K562 (cell line): ENCODE results near the gene NDST1. TPM values are rescaled to one million over a fixed set of nuclear protein-coding genes. Genes with fewer than 3 reads are reported as not detected.

ENCODE experiments used
- ATAC-seq: fragments of 200-7000 bp; cut with Tn5 transposase; 3 replicates; pipeline ENCODE4 v1.9.1; 2020; ENCODE audit warnings: moderate library complexity
- BruUV-seq: library from RNA; stranded (reverse); fragments of 400-500 nt; replicated peaks from 2 replicates; lab custom pipeline; 2021; lab: Mats Ljungman, UMichigan
- CTCF ChIA-PET: fragments of 300-600 bp; formaldehyde crosslinking; extraction: SDS; loops from one replicate; lab custom pipeline; 2021; ENCODE audit warnings: low intra/inter-chr PET ratio; lab: Yijun Ruan, JAX
- POLR2A ChIA-PET: fragments of 300-600, 350-650 bp; sonication (Branson Sonifier 250); formaldehyde crosslinking; extraction: SDS; loops from one replicate; lab custom pipeline; 2021; ENCODE audit warnings: antibody characterized with exemption, inconsistent platforms; lab: Yijun Ruan, JAX
- DNase-seq, 4 experiments: peaks; one replicate each; pipeline versions ENCODE4 v3.0.0 to v3.0.0-alpha.2; 2011 to 2018; ENCODE audit warnings: low spot score in 3 of 4, mixed read lengths in 3 of 4; ENCODE audit errors: extremely low read depth in 1 of 4
- FAIRE-seq: peaks from 2 replicates; lab custom pipeline; 2011; peaks lifted over from hg19 to GRCh38; lab: Jason Lieb, UNC
- H2AFZ ChIP-seq: 2 replicates; pipeline ENCODE4 v1.6.0; 2011; ENCODE audit warnings: low read depth, low read length, control low read depth, inconsistent platforms
- H3K27ac ChIP-seq: fragments of 200-600 bp; 3 replicates; pipeline ENCODE4 v1.8.0; 2011; ENCODE audit warnings: low read depth, mild to moderate bottlenecking, control low read depth, inconsistent platforms, low read length, moderate library complexity, mixed read lengths; ENCODE audit errors: extremely low read depth
- H3K27me3 ChIP-seq, 2 experiments: fragments of 300-600 bp in 1 of 2; 2 replicates in 1 of 2; 3 replicates in 1 of 2; pipeline versions ENCODE4 v1.6.0 to v1.8.0; 2011; ENCODE audit warnings: inconsistent platforms in 2 of 2, low read length in 2 of 2, mild to moderate bottlenecking in 1 of 2, mixed read lengths in 1 of 2, moderate library complexity in 1 of 2; ENCODE audit not compliant: control insufficient read depth in 2 of 2, insufficient read depth in 2 of 2
- H3K36me3 ChIP-seq: fragments of 300-600 bp; 3 replicates; pipeline ENCODE4 v1.8.0; 2011; ENCODE audit warnings: mild to moderate bottlenecking, low read length, inconsistent platforms; ENCODE audit not compliant: control insufficient read depth, insufficient read depth
- H3K4me1 ChIP-seq, 2 experiments: fragments of 200-600 bp in 1 of 2; replicated peaks in 1 of 2; 2 replicates in 1 of 2; 3 replicates in 1 of 2; pipeline versions ENCODE4 v1.5.1 to v1.8.0; 2011; ENCODE audit warnings: inconsistent platforms in 2 of 2, low read length in 2 of 2, mild to moderate bottlenecking in 1 of 2, mixed read lengths in 1 of 2, moderate library complexity in 1 of 2; ENCODE audit not compliant: control insufficient read depth in 2 of 2, insufficient read depth in 2 of 2
- H3K4me2 ChIP-seq: 2 replicates; pipeline ENCODE4 v1.6.1; 2011; ENCODE audit warnings: low read length, control low read depth, inconsistent platforms, mixed read lengths; ENCODE audit not compliant: insufficient read depth
- H3K4me3 ChIP-seq: fragments of 200-600 bp; sonication (generic), shearing (Covaris generic); 2 replicates; pipeline ENCODE4 v1.5.1; 2016; ENCODE audit warnings: control low read depth, inconsistent platforms
- H3K79me2 ChIP-seq: fragments of 200-600 bp; 3 replicates; pipeline ENCODE4 v1.8.0; 2011; ENCODE audit warnings: low read length, inconsistent platforms; ENCODE audit not compliant: control insufficient read depth, insufficient read depth
- H3K9ac ChIP-seq, 2 experiments: 2 replicates each; pipeline versions ENCODE4 v1.6.0 to v1.6.1; 2011; ENCODE audit warnings: low read depth in 2 of 2, low read length in 2 of 2, control low read depth in 1 of 2, inconsistent platforms in 1 of 2, mild to moderate bottlenecking in 1 of 2, mixed read lengths in 1 of 2; ENCODE audit not compliant: insufficient read depth in 1 of 2
- H3K9me1 ChIP-seq: one replicate; pipeline ENCODE4 v1.6.0; 2011; ENCODE audit warnings: inconsistent platforms, mild to moderate bottlenecking, low read length, moderate library complexity; ENCODE audit not compliant: control insufficient read depth, insufficient read depth
- H3K9me3 ChIP-seq: replicated peaks from 2 replicates; pipeline ENCODE4 v1.5.1; 2011; ENCODE audit warnings: low read depth, low read length, inconsistent platforms; ENCODE audit not compliant: control insufficient read depth, insufficient read depth
- H4K20me1 ChIP-seq: replicated peaks from 2 replicates; pipeline ENCODE4 v1.6.1; 2011; ENCODE audit warnings: low read length, inconsistent platforms, mixed read lengths; ENCODE audit not compliant: control insufficient read depth, insufficient read depth
- BRF2 ChIP-seq: IDR thresholded peaks from 3 replicates; pipeline ENCODE4 v1.6.1; 2011; ENCODE audit warnings: borderline replicate concordance, mild to moderate bottlenecking; ENCODE audit not compliant: insufficient read length, insufficient read depth
- FOXK1 ChIP-seq: sonication (generic); formaldehyde crosslinking; IDR thresholded peaks from 2 replicates; pipeline ENCODE4 v1.8.0; 2022; ENCODE audit warnings: missing genetic modification reagents, mild to moderate bottlenecking, borderline replicate concordance
- HNRNPK ChIP-seq: fragments of 200-400 bp; formaldehyde crosslinking; IDR thresholded peaks from one replicate; pipeline ENCODE4 v1.6.1; 2018; ENCODE audit warnings: mild to moderate bottlenecking, low read depth, low read length; ENCODE audit not compliant: poor library complexity, severe bottlenecking
- KLF6 ChIP-seq: fragments of 250-450 bp; sonication (Bioruptor Pico); IDR thresholded peaks from 2 replicates; pipeline ENCODE4 v1.4.0; 2020; ENCODE audit warnings: mild to moderate bottlenecking, moderate library complexity, borderline replicate concordance
- MCM7 ChIP-seq, 2 experiments: fragments of 450-650 bp; IDR thresholded peaks; 2 replicates each; pipeline ENCODE4 v1.6.1; 2016 to 2018
- POLR2G ChIP-seq: fragments of 200-400 bp; formaldehyde crosslinking; IDR thresholded peaks from 2 replicates; pipeline ENCODE4 v1.6.1; 2017; ENCODE audit warnings: low read depth, mild to moderate bottlenecking, antibody characterized with exemption, low read length, moderate library complexity
- ZNF12 ChIP-seq: sonication (generic); formaldehyde crosslinking; IDR thresholded peaks from 2 replicates; pipeline ENCODE4 v1.4.0; 2020; ENCODE audit warnings: mild to moderate bottlenecking, missing genetic modification reagents
- WGBS: fragments of 100-300 bp; shearing (Covaris generic); methylation state at CpG from one replicate; pipeline ENCODE4 v1.1.6; 2016; ENCODE audit warnings: low coverage, mixed read lengths; ENCODE audit not compliant: insufficient coverage; ENCODE audit errors: missing lambda C conversion rate; 5-methylcytosine and 5-hydroxymethylcytosine counted together
- in situ Hi-C: fragments of 300-500 bp; cut with MboI; formaldehyde crosslinking; loops from 4 replicates; pipeline ENCODE4 v1.15.0; 2018; ENCODE audit warnings: inconsistent platforms, mixed read lengths
- intact Hi-C: fragments of 100-400 bp; cut with micrococcal nuclease; formaldehyde crosslinking; loops from 2 replicates; pipeline ENCODE4 v1.14.2; 2022
- polyA plus RNA-seq, 8 experiments: library from polyadenylated mRNA; depleted of rRNA in 4 of 8; stranded (reverse) in 5 of 8; unstranded in 3 of 8; fragments of >200 nt; fragmentation: Nextera tagmentation in 2 of 8; fragmentation: Illumina TruSeq in 1 of 8; extraction: Ambion mirVana in 2 of 8; extraction: Trizol in 1 of 8; gene quantifications; 2 replicates each; pipeline versions ENCODE4 v1.2.1 to v1.2.3, GENCODE V29; 2011 to 2014; ENCODE audit warnings: inconsistent platforms in 1 of 8, missing spikeins in 1 of 8
- total RNA-seq, 7 experiments: library from RNA; depleted of rRNA in 6 of 7; stranded (reverse); fragments of >200 nt in 6 of 7; fragmentation: Illumina TruSeq in 2 of 7; extraction: Trizol in 2 of 7; gene quantifications; 2 replicates each; pipeline versions ENCODE4 v1.2.1 to v1.2.3, GENCODE V29; 2011 to 2021; ENCODE audit warnings: low replicate concordance in 1 of 7
- TF ChIP-seq, protein P1 (sequence below), 2 experiments: fragments of 450-650 bp; formaldehyde crosslinking in 1 of 2; IDR thresholded peaks; 2 replicates each; pipeline versions ENCODE4 v1.4.0 to v1.6.1; 2014 to 2020; ENCODE audit warnings: mild to moderate bottlenecking in 2 of 2, borderline replicate concordance in 1 of 2, low read depth in 1 of 2
- TF ChIP-seq, protein P2 (sequence below): fragments of 450-650 bp; IDR thresholded peaks from 2 replicates; pipeline ENCODE4 v1.6.1; 2016; ENCODE audit warnings: antibody characterized with exemption

The NDST1 gene
- total and polyA plus RNA-seq, 9 of the 15 experiments (the other 6 are each of a cell fraction or from before 2014, with no cell fraction given) = 0.38 to 47.9 (median 9.9) TPM

- Histone ChIP-seq H2AFZ (no peak overlapping the region), H3K36me3 (no peaks in the 10 kb centered on the region), H3K4me3 (no peak overlapping the region), H3K9me3 (no peaks in the 10 kb centered on the region), H3K9ac (peak overlapping the region in 1 of 2 experiments; percentile 5; a peak in 2 of 4 replicates), H4K20me1 (peaks cover 3% of the 10 kb centered on the region), H3K4me1 (peaks cover 4% of the 10 kb centered on the region in 2 experiments; a peak in 3 of 5 replicates), H3K27ac (no peak overlapping the region), H3K79me2 (no peaks in the 10 kb centered on the region), H3K4me2 (no peak overlapping the region), H3K9me1 (no peaks in the 10 kb centered on the region), H3K27me3 (peaks cover 32 to 73% of the 10 kb centered on the region in 2 experiments)
- DNase-seq = no peak
- intact Hi-C loops (no loop called here), in situ Hi-C loops (no loop called here)
- 3% methylated on average over 25 of the region's 25 CpGs for WGBS
- POLR2A ChIA-PET = interaction anchor here (1.4 kb wide), 1 partner anchor 11 kb away, joined by 4 read pairs; no protein-coding TSS in a partner anchor
- FAIRE-seq = no peak
- BruUV-seq = no TSS peak
- CTCF ChIA-PET = no interaction called here
- no peak for ATAC-seq
- no peak for TF ChIP-seq POLR2G
- no peak for TF ChIP-seq ZNF12
- TF ChIP-seq BRF2 = no peak
- TF ChIP-seq MCM7 (IDR thresholded peaks at IDR 0.05) = no peak
- no peak for TF ChIP-seq HNRNPK
- TF ChIP-seq KLF6 = no peak
- TF ChIP-seq FOXK1 (CRISPR knock-in tag) = no peak
- TF ChIP-seq, protein P1, sequence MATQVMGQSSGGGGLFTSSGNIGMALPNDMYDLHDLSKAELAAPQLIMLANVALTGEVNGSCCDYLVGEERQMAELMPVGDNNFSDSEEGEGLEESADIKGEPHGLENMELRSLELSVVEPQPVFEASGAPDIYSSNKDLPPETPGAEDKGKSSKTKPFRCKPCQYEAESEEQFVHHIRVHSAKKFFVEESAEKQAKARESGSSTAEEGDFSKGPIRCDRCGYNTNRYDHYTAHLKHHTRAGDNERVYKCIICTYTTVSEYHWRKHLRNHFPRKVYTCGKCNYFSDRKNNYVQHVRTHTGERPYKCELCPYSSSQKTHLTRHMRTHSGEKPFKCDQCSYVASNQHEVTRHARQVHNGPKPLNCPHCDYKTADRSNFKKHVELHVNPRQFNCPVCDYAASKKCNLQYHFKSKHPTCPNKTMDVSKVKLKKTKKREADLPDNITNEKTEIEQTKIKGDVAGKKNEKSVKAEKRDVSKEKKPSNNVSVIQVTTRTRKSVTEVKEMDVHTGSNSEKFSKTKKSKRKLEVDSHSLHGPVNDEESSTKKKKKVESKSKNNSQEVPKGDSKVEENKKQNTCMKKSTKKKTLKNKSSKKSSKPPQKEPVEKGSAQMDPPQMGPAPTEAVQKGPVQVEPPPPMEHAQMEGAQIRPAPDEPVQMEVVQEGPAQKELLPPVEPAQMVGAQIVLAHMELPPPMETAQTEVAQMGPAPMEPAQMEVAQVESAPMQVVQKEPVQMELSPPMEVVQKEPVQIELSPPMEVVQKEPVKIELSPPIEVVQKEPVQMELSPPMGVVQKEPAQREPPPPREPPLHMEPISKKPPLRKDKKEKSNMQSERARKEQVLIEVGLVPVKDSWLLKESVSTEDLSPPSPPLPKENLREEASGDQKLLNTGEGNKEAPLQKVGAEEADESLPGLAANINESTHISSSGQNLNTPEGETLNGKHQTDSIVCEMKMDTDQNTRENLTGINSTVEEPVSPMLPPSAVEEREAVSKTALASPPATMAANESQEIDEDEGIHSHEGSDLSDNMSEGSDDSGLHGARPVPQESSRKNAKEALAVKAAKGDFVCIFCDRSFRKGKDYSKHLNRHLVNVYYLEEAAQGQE (IDR thresholded peaks at IDR 0.05; ENCODE audit: borderline replicate concordance) = no peak
- TF ChIP-seq, protein P1 (CRISPR knock-in tag; IDR thresholded peaks at IDR 0.05; ENCODE audit: low read depth) = no peak
- TF ChIP-seq, protein P2, sequence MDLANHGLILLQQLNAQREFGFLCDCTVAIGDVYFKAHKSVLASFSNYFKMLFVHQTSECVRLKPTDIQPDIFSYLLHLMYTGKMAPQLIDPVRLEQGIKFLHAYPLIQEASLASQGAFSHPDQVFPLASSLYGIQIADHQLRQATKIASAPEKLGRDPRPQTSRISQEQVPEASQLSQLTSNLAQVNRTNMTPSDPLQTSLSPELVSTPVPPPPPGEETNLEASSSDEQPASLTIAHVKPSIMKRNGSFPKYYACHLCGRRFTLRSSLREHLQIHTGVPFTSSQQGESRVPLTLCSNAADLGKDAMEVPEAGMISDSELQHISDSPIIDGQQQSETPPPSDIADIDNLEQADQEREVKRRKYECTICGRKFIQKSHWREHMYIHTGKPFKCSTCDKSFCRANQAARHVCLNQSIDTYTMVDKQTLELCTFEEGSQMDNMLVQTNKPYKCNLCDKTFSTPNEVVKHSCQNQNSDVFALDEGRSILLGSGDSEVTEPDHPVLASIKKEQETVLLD = no peak
These were observed 92.9 kb downstream of the NDST1 start for GRCh38 chr5:150600616-150601490.
